ENCODE results near the gene IFNG-AS1.

The IFNG-AS1 gene

GRCh38 chr12:67988601-67989021 is 636 bp upstream of the IFNG-AS1 start:
- no peak overlapping the region for H3K4me3 ChIP-seq (ENCODE audit: low read depth, low read length)
- TF ChIP-seq CTCF (conservative IDR thresholded peaks at IDR 0.05; ENCODE audit: low read depth, low read length), result no peak
- no peak for DNase-seq (ENCODE audit: low read depth)

- no peak overlapping the region for H3K4me3 ChIP-seq (ENCODE audit: low read depth, low read length)
- no peak for TF ChIP-seq CTCF (conservative IDR thresholded peaks at IDR 0.05; ENCODE audit: low read depth, low read length)
- DNase-seq (ENCODE audit: low read depth), result no peak
Measured at GRCh38 chr12:67991158-67991557, 1.9 kb downstream of the IFNG-AS1 start.

GRCh38 chr12:67993143-67993542 is 3.9 kb downstream of the IFNG-AS1 start:
- H3K4me3 ChIP-seq (ENCODE audit: low read depth, low read length), result no peak overlapping the region
- TF ChIP-seq CTCF (conservative IDR thresholded peaks at IDR 0.05; ENCODE audit: low read depth, low read length), result no peak
- DNase-seq (ENCODE audit: low read depth), result no peak

GRCh38 chr12:67994046-67994445 is 4.8 kb downstream of the IFNG-AS1 start:
- no peak for DNase-seq (ENCODE audit: low read depth)
- TF ChIP-seq CTCF (conservative IDR thresholded peaks at IDR 0.05; ENCODE audit: low read depth, low read length), result no peak
- H3K4me3 ChIP-seq (ENCODE audit: low read depth, low read length), result no peak overlapping the region

- no peak for TF ChIP-seq CTCF (conservative IDR thresholded peaks at IDR 0.05; ENCODE audit: low read depth, low read length)
- no peak for DNase-seq (ENCODE audit: low read depth)
- H3K4me3 ChIP-seq (ENCODE audit: low read depth, low read length), result no peak overlapping the region
Measured at GRCh38 chr12:67996347-67996746, 7.1 kb downstream of the IFNG-AS1 start.

GRCh38 chr12:67998379-67998778 is 9.1 kb downstream of the IFNG-AS1 start:
- TF ChIP-seq CTCF (conservative IDR thresholded peaks at IDR 0.05; ENCODE audit: low read depth, low read length), result no peak
- no peak overlapping the region for H3K4me3 ChIP-seq (ENCODE audit: low read depth, low read length)
- no peak for DNase-seq (ENCODE audit: low read depth)

GRCh38 chr12:67999244-67999643 is 10.0 kb downstream of the IFNG-AS1 start:
- peak; percentile 2 for DNase-seq (ENCODE audit: low read depth)
- TF ChIP-seq CTCF (conservative IDR thresholded peaks at IDR 0.05; ENCODE audit: low read depth, low read length), result no peak
- no peak overlapping the region for H3K4me3 ChIP-seq (ENCODE audit: low read depth, low read length)

Measured in choroid plexus epithelial cell (primary cell).